ENCODE measurements around the gene SLC25A11.
"Not testable (repeated sequence)": the region's sequence is repeated elsewhere in the genome, so short reads cannot be mapped to it uniquely, and the experiment has no call there.

The SLC25A11 gene

GRCh38 chr17:4920351-4921048 is 19.3 kb downstream of the SLC25A11 start:
- no peak for DNase-seq (ENCODE audit: low spot score)

DNA sequence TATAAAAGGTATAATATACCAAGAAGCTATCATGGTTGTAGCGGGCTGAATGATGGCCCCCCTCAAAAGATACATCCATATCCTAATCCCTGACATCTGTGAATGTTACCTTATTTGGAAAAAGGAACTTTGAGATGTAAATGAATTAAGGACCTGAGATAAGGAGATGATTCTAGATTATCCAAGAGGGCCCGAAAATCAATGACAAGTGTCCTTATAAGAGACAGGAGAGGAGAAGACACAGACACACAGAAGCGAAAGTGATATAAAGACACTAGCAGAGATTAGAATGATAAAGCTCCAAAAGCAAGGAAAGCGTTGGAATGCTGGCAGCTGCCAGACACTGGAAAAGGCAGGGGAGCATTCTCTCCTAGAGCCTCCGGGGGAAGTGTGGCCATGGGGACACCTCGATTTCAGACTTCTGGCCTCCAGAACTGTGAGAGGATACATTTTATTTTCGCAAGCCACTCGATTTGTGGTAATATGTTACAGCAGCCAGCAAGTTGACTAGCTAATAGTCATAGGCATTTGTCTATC is 20.3 kb downstream of the SLC25A11 start:
- no peak for DNase-seq (ENCODE audit: low spot score)

DNA sequence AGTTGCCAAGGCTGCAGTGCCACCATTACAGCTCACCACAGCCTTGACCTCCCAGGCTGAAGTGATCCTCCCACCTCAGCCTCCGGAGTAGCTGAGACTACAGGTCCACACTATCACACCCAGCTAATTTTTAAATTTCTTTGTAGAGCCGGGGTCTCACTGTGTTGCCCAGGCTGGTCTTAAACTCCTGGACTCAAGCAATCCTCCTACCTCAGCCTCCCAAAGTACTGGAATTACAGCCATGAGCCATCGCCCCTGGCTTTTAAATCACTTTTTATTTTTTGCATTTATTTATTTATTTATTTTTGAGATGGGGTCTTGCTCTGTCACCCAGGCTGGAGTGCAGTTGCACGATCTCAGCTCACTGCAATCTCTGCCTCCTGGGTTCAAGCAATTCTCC is 25.3 kb downstream of the SLC25A11 start:
- not testable (repeated sequence) for DNase-seq (ENCODE audit: low spot score)

GRCh38 chr17:4913994-4914393 is 25.9 kb downstream of the SLC25A11 start:
- DNase-seq (ENCODE audit: low spot score), result peak; percentile 14

DNA sequence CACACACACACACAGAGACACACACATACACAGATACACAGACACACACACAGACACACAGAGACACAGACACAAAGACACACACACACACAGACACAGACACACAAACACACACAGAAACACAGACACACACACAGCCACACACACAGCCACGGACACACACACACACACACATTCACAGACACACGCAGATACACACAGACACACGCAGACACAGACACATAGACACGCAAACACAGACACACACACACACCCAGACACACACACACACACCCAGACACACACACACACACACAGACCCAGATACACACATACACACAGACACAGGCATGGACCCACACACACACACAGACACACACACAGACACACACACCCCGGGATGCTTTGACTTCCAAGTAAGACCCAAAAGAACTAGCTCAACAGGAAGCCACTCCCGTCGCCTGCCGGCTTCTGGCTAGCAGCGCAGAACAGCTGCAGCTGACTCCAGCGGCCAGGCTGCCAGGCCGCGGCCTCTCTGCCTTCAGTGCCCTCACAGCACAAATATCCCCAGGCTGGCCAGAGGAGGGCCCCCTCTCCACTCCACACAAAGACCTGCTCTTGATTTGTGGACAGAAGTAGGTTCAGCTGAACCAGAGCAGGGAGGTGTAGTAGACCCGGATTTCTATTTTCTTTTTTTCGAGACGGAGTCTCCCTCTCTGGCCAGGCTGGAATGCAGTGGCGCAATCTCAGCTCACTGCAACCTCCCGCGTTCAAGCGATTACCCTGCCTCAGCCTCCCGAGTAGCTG is 30.9 kb downstream of the SLC25A11 start:
- DNase-seq (ENCODE audit: low spot score), result peak; percentile 79

- DNase-seq (ENCODE audit: low spot score), result peak; percentile 4
Observed at GRCh38 chr17:4908301-4908700, 31.5 kb downstream of the SLC25A11 start.

GRCh38 chr17:4906642-4907041 is 33.2 kb downstream of the SLC25A11 start:
- not testable (repeated sequence) for DNase-seq (ENCODE audit: low spot score)

- peak; percentile 63 for DNase-seq (ENCODE audit: low spot score)
Observed at GRCh38 chr17:4903051-4903818, 36.6 kb downstream of the SLC25A11 start, which contains the start of gene CHRNE. TSS of gene CHRNE (minus strand) at chr17:4903098. CDS start at chr17:4903063, 35 bp downstream.

DNA sequence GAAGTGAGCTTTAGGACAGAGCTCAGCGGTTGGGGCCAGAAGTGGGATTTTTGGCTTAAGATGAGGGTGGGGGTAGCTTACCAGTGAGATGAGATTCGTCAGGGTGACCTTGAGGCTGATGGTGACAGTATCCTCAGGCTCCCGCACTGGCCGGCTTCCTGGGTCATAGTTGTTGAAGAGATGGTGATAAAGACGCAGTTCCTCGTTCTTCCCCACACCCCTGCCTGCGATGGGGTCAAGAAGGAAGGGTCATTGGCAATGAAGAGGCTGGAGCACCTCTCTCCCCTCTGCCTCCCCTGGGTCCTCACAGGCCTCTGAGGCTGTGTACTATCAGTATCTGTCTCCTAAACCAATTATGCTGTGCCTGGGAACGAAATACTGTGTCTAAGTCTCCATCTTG is 37.3 kb downstream of the SLC25A11 start:
- no peak for DNase-seq (ENCODE audit: low spot score)

GRCh38 chr17:4901648-4902344 is 38.0 kb downstream of the SLC25A11 start:
- no peak for DNase-seq (ENCODE audit: low spot score)

GRCh38 chr17:4901108-4901647 is 38.7 kb downstream of the SLC25A11 start:
- DNase-seq (ENCODE audit: low spot score), result no peak

- no peak for DNase-seq (ENCODE audit: low spot score)
Observed at GRCh38 chr17:4900231-4901107, 39.4 kb downstream of the SLC25A11 start.

DNA sequence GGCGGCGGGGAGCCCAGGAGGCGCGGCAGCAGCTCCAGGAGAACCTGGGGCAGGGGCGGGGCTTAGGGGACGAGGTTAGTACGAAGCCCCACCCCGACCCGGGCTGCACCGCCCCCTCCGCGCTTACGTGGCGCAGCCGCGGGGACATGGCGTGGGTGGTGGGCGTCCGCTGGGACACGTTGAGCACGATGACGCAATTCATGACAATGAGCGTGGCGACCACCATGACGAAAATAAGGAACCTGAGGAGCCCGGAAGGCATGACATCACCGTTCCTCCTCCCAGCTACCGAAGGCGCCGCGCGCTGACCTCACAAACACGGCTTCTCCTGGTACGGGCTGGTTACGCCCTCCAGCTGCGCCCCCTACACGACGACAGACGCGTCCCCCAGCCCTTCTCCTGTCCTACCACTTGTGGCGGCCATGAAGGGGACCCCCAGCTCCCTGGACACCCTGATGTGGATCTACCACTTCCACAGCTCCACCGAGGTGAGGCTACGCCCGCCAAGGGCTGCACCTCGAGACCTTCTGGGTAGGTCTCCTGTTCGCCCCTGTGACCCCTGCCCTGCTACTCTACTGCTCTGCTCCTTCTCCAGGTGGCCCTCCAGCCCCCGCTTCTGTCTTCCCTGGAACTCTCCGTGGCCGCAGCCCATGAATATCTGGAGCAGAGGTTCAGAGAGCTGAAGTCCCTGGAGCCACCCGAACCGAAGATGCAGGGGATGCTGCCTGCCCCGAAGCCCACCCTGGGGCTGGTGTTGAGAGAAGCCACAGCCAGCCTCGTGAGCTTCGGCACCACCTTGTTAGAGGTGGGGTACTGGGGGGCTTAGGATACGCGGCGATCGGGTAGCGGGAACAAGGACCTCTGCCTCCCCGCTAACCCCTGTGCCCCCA is 40.3 kb downstream of the SLC25A11 start, which contains the start of gene C17orf107:
C17orf107 (plus strand) TSS at position 196 of the 890 bp plus-strand sequence; CDS start at position 423, 227 bp downstream.
- DNase-seq (ENCODE audit: low spot score), result no peak

- DNase-seq (ENCODE audit: low spot score), result no peak
Observed at GRCh38 chr17:4898927-4899326, 40.9 kb downstream of the SLC25A11 start.

GRCh38 chr17:4898351-4898750 is 41.5 kb downstream of the SLC25A11 start:
- DNase-seq (ENCODE audit: low spot score), result no peak

DNA sequence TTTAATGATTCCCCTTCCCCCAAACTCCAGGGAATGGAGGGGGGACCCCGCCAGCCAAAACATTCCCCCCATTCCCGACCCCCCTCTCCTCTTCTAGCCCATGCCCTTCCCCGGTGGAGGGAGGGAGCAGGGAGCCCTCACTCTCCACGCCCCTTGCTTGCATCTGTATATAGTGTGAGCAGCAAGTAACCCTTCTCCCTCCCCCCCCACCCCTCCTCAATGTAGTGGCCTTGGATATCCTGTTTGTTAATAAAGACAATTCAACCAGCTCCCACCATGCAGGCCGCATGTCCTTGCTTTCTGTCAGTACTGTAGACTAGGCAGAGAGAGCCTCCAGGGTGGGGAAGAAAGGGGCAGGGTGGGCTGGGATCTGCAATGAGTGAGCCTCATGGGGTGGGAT is 42.1 kb downstream of the SLC25A11 start:
- no peak for DNase-seq (ENCODE audit: low spot score)

GRCh38 chr17:4897198-4897687 is 42.6 kb downstream of the SLC25A11 start:
- no peak for DNase-seq (ENCODE audit: low spot score)

GRCh38 chr17:4896332-4897197 is 43.3 kb downstream of the SLC25A11 start:
- DNase-seq (ENCODE audit: low spot score), result no peak

Data from D341Med (cell line).